HFF-Myc (cell line): Measurements from ENCODE around the gene TM6SF1.
A peak's percentile ranks its signal among the peaks of the same experiment; 100 is the strongest.
"Not testable (repeated sequence)": the region's sequence is repeated elsewhere in the genome, so short reads cannot be mapped to it uniquely, and the experiment has no call there.

Experiments
- DNase-seq: peaks from one replicate; pipeline ENCODE4 v3.0.0-alpha.2; 2011; ENCODE audit warnings: low read depth; ENCODE audit errors: extremely low read depth
- H3K4me3 ChIP-seq: replicated peaks from 2 replicates; pipeline ENCODE4 v1.5.1; 2011; ENCODE audit warnings: low read depth, mild to moderate bottlenecking, control low read depth, low read length
- TF ChIP-seq, protein P1 (sequence below): IDR thresholded peaks from 2 replicates; pipeline ENCODE4 v1.5.1; 2012; ENCODE audit warnings: mild to moderate bottlenecking, low read depth, low read length, control low read depth; ENCODE audit errors: missing control alignments

The TM6SF1 gene

DNA sequence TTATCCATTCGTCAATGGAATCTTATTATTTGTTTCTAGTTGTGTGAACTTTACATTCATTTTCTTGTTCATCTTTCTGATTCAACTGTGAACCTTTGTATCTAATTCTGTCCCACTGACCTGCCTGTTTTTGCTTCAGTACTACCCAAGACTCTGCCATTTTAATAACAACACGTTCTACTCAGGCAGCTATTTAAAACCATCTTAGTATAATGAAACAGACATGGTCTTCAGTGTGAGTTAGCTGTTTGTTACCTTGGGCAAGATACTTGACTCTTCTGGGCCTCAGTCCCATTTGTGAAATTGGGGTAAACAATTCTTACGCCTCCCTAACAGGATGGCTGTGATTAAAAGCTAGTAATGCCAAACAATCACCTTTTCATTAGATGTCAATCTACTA, 42.0 kb upstream of the TM6SF1 start:
- TF ChIP-seq, protein P1, sequence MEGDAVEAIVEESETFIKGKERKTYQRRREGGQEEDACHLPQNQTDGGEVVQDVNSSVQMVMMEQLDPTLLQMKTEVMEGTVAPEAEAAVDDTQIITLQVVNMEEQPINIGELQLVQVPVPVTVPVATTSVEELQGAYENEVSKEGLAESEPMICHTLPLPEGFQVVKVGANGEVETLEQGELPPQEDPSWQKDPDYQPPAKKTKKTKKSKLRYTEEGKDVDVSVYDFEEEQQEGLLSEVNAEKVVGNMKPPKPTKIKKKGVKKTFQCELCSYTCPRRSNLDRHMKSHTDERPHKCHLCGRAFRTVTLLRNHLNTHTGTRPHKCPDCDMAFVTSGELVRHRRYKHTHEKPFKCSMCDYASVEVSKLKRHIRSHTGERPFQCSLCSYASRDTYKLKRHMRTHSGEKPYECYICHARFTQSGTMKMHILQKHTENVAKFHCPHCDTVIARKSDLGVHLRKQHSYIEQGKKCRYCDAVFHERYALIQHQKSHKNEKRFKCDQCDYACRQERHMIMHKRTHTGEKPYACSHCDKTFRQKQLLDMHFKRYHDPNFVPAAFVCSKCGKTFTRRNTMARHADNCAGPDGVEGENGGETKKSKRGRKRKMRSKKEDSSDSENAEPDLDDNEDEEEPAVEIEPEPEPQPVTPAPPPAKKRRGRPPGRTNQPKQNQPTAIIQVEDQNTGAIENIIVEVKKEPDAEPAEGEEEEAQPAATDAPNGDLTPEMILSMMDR, result no peak
- H3K4me3 ChIP-seq, result peak overlapping the region; percentile 93
- DNase-seq, result no peak

DNA sequence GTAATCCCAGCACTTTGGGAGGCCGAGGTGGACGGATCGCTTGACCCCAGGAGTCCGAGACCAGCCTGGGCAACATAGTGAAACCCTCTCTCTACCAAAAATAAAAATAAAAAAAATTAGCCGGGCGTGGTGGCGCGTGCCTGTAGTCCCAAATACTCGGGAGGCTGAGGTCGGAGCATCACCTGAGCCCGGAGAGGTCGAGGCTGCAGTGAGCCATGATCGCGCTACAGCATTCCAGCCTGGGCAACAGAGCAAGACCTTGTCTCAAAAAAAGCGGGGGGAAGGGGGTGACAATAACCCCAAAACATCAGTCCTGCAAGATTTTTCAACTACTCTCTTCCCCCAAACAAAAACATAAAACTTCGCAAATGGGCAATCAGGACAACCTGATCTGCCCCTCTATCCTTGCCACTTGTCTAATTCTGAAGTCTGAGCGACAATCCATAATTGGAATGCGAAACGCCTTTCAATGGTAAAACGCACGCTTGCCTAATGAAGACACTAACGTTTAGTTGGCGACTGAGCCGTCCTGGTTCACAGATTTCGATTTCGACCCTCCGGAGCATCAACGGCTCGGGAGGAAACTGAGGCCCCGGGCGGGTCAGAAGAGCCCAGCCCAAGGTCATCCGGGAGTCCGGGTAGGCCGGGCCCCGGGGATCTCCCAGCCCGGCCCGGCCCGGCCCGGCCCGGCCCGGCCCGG, 41.3 kb upstream of the TM6SF1 start:
- H3K4me3 ChIP-seq, result peak overlapping the region; percentile 93
- no peak for DNase-seq
- TF ChIP-seq, protein P1, result no peak

- TF ChIP-seq, protein P1, result no peak
- peak within 1 kb of the TSS; percentile 93 for H3K4me3 ChIP-seq
- peak; percentile 81 for DNase-seq
Measured at GRCh38 chr15:83066734-83067637, 40.5 kb upstream of the TM6SF1 start, which contains the start of gene BTBD1. Gene BTBD1, minus strand, starts transcription at chr15:83067252. Its CDS starts 101 bp downstream, at chr15:83067151.

GRCh38 chr15:83067638-83067962, 39.8 kb upstream of the TM6SF1 start:
- no peak for DNase-seq
- TF ChIP-seq, protein P1, result no peak
- peak overlapping the region; percentile 93 for H3K4me3 ChIP-seq

DNA sequence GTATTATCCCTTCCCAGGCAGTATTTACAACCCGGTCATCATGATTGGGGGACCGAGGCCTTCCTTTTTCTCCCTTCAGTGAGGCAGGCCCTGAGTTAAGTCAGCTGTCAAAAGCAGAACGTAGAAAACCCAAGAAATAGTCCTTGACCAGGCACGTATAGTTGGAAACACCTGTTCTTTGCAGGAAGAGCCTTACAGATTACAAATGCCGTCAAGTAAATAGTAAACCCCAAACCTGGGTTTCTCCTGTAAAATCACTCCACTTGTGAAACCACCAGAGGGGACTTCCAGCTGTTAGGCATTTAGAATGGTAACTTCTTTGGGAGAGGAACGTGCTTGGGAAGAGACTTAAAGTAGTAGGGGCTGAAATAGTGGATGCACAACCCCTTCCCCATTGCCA, 39.4 kb upstream of the TM6SF1 start:
- no peak overlapping the region for H3K4me3 ChIP-seq
- DNase-seq, result no peak
- TF ChIP-seq, protein P1, result no peak

DNA sequence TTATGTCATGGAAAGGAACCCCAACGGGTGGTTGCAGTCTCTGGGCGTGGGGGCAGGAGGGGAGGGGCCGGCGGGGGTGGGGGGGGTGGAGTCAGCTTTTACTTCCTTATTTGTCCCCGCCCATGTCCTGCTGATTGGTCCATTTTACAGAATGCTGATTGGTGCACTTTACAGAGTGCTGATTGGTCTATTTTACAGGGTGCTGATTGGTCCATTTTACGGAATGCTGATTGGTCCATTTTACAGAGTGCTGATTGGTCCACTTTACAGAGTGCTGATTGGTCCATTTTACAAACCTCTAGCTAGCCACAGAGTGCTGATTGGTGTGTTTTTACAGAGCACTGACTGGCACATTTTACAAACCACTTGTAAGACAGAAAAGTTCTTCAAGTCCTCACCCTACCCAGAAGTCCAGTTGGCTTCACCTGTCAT, 38.2 kb upstream of the TM6SF1 start:
- DNase-seq, H3K4me3 ChIP-seq: not testable (repeated sequence)
